ENCODE measurements around the gene MUC4.
"Not testable (repeated sequence)": the region's sequence is repeated elsewhere in the genome, so short reads cannot be mapped to it uniquely, and the experiment has no call there.

MUC4 gene

DNA sequence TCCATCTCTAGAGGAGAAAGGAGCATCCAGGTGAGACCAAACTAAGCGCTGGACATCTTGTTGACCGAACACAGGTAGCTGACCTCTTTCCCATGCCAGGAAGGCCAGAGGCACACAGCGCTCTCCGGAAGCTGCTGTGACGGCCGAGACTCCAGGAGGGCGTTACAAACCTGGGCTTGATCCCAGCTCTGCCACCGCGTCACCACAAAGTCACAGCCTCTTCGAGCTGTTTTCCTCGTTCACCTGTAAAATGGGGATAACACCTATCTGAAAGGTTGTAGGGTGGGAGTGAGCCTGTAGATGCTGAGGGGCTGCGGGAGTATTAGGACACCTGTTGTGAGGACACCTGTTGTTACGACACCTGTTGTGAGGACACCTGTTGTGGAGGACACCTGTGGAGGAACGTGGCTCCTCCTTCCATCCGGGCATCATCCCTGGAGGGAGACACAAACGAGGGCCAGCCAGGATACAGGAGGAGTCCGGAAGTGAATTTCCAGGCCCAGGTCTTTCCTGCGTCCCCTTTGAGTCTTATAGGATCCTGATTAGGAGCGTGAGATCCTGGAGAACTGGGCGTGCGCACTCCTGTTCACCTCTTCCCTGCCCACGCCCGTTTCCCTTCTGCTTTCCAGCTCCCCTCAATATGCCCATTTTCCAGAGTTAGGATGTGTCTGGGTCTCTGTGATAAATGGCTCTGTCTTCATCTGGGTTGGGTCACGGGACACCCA is 2.3 kb upstream of the MUC4 start:
- no peak for DNase-seq (ENCODE audit: low spot score)

DNA sequence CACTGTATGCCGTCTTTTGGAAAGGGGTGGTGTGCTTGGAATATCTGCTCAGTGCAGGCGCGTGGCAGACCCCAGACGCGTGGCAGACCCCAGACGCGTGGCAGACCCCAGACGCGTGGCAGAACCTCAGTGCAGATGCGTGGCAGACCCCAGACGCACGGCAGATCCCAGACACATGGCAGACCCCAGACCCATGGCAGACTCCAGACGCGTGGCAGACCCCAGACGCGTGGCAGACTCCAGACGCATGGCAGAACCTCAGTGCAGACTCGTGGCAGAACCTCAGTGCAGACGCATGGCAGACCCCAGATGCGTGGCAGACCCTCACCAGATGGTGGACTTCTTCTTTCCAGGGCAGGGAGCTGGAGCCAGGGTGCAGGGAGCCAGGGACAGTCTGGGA is 637 bp upstream of the MUC4 start:
- DNase-seq (ENCODE audit: low spot score) = no peak

DNA sequence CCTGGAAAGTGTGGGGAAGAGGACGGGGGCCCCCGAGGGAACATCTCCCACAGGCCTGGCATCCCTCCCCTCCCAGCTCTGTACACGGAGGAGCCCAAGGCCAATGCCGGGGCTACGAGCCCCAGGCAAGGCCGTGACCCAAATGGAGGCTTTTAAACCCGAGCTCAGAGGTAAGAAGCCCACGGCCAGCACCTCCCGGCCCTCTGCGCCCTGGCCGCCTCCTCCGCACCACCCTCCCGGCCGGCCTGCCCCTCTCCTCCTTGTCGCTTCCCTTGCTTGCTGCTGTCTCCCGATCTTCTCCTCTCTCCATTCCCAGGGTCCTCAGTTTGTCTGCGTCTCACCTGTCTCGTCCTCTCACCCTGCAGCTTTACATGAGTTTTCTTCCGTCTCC is 1.3 kb downstream of the MUC4 start:
- DNase-seq (ENCODE audit: low spot score) = no peak

DNA sequence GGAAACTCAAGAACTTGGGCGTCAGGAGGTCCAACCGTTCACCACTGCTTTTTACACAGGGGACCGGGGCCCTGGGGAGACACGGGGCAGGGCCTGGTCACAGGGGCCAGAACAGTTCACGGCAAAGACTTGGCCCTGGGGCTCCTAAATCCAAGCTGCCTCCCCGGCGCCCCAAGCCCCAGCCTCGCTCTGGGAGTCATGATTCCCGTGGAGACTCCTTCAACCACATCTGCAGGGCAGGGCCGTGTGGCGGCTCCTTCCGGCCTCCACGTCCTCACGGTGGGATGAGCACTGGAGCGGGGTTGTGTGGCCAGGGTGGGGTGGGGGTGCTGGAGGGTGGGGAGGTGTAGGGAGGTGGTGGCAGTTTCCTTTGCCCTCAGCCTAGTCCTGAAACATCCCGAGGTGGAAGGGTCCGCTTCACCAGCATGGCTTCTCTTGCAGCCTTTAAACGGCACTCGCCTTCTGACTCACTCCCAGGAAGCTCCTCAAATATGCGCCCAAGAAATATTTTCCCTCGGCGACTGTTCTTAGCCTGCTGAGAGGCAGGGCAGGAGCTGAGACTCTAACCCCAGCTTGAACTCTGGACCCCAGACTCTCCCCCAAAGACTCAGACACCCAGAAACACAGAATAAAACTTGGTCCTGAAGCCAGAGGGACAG is 1.8 kb downstream of the MUC4 start:
- no peak for DNase-seq (ENCODE audit: low spot score)

DNA sequence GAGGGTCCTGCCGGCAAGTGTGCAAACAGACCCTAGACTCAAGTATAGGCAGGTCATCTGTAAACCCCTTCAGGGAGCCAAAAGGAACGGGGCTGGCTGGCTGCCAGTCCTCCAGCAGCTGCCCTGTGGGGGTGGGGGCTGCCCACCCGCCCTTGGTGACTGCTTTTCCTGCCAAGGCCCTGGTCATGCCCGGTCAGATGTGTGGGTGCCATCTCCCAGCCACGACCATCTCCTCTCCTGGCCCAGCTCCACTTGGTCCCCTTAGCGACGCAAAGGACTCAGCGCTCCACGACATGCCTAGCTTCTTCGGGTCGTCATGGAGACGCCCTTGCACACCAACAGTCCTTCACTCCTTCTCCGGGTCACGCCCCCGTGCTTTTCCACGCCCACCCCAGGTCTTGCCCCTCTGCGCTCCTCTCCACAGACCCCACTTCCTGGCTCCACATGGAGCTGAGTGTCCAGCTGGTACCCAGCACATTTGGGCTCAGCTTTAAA is 2.4 kb downstream of the MUC4 start:
- DNase-seq (ENCODE audit: low spot score) = no peak

DNA sequence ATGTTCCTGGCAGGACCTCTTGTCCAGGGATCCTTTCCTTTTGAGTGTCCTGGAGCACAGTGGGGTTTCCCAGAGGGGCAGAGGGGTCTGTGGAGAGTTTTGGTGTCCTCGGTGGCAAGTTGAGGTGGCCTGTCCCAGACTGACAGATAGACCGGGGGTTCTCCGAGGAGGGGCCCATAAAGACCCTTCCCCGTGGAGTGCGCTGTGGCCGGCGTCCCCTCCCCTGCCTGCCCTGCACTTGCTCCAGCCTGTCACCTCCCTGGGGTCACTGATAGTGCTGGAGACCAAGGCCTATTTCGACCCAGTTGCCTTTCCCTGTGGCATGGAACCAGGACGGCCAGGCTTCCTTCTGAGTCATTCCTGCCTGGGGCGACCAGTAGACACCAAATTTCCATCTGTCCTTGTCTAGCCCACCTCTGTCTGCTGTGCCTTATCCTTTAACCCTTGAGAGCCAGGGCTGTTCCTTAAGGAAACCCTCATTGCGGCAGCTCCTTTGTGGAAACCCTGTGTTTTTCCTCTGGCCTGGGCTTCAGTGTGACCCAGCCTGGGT is 2.9 kb downstream of the MUC4 start:
- no peak for DNase-seq (ENCODE audit: low spot score)

DNA sequence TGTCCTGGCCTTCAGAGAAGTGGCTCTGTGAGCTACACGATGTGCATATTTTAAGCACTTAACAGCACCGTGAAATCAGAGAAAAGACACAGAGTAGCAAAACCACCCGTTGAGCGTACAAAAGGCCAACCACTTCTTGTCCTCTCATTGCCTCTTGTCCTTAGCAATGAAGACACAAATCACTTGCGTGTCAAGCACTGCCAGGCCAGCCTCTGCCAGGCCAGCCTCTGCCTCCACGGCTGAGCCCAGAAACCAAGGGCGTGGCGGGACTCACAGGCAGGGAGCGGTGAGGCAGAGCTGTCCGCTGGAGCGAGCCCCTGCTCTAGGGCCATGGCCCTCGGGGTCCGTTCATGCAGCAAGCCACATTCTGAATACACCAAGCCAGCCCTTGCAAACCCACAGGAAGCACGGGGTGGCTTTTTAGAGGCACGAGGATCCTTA is 4.0 kb downstream of the MUC4 start:
- no peak for DNase-seq (ENCODE audit: low spot score)

DNA sequence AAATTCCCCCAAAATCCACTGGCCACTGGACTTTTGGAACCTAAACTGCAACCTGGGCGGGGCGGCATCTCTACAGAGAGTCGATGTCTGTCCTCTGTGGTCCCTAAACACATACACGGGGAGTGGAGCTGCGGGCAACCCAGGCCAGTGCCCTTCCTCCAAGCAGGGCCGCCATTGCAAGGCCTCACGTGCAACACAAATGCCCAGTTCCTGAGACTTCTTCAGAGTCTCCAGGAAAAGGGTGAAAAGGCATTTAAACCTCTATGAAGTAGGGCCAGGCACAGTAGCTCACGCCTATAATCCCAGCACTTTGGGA is 4.9 kb downstream of the MUC4 start:
- no peak for DNase-seq (ENCODE audit: low spot score)

DNA sequence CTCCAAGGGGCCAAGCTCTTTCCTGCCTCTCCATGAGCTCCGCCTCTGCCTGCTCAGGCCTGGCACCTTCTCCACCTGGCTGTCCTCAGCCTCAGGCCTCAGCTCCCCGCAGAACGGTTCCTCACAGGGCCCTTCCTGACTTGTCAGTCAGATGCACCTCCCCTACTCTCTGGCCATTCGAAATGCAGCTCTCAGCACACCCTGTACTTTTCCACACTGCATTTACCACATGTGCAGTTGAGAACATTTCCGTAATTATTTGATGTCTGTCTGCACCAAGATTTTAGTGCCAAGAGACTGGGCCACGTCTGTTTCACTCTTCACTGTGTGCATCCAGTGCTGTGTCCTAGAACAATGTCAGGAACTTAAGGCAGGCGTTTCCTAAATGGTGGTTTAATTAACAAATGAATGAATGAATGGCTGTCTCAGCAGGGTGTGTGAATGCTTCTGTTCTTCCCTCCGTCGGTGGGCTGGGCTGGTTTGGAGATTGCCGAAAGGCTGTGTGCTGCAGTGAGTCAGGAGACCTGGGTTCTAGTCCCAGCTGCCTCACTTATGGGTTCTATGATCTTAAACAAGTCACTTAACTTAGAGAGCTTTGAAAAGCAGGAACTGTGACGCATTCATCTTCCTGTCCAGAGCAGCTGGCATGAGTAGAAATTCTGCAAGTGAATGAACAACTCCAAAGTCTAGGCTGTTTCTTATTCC is 5.4 kb downstream of the MUC4 start:
- DNase-seq (ENCODE audit: low spot score) = no peak

DNA sequence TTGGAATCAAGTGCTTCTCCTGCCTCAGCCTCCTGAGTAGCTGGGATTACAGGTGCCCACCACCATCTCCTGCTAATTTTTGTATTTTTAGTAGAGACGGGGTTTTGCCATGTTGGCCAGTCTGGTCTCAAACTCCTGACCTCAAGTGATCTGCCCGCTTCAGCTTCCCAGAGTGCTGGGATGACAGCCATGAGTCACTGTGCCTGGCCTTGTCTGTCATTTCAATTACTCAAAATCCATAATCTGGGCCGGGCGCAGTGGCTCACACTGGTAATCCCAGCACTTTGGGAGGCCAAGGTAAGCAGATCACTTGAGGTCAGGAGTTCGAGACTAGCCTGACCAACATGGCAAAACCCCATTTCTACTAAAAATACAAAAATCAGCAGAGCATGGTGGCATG is 6.1 kb downstream of the MUC4 start:
- DNase-seq (ENCODE audit: low spot score) = not testable (repeated sequence)

DNA sequence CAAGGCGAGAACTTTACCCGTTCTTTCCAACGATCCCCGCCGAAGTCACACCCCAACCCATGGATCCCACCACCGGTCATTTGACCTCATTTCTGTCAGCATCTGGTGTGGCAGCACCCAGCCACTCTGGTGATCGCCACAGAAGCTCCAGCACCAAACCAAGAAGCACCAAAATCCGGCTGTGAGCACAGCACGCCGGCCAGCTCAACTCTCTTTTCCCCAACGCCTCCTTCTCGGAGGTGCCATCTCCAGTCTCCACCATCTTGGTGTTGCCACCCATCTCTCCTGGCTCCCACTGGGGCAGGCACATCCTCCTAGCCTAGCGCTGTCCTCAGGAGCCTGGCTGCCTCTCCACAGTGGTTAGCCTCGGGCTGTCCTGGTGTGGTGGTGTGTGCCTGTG is 6.5 kb downstream of the MUC4 start:
- no peak for DNase-seq (ENCODE audit: low spot score)

DNA sequence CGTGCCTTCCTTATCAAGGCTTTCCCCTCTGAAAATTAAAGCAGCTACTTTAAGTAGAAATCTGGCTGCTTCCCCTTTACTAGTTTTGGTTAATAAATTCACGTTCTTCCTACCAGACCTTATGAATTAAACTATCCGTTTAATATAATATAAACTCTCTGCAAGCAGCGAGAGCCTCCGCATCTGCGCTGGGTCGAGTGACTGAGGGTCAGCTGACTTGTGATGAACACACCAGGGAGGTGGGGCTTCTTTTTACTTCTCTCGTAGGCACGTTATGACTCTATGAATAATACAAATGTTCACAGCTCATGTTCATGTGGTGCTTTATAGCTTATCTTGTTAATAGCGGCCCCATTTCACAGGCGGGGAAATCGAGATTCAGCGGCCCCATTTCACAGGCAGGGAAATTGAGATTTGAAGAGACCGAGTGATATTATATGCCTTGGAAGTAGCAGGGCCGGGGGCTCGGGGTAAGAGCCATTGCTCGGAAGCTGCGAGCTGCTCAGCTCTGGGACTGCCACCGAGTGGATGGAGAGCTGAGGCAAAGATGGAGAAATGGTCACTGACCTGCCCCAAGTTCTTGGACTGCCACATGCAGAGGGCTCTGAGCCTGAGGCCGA is 8.3 kb downstream of the MUC4 start:
- no peak for DNase-seq (ENCODE audit: low spot score)

DNA sequence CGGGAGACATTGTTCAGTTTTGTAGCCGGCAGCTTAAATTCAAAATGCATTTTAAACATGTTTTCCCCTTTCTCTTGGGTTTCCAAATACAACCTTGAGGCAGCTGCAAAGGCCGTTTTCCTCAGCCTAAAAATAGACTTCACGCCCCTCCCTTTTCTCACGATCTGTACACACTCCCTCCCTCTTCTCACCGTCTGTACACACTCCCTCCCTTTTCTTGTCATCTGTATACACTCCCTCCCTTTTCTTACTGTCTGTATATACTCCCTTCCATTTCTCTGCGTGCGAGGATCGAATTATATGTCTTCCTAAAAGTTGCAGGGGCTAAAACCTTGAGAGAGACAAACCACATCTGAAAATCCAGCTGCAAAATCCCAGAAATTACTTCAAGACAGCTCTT is 8.9 kb downstream of the MUC4 start:
- no peak for DNase-seq (ENCODE audit: low spot score)

DNA sequence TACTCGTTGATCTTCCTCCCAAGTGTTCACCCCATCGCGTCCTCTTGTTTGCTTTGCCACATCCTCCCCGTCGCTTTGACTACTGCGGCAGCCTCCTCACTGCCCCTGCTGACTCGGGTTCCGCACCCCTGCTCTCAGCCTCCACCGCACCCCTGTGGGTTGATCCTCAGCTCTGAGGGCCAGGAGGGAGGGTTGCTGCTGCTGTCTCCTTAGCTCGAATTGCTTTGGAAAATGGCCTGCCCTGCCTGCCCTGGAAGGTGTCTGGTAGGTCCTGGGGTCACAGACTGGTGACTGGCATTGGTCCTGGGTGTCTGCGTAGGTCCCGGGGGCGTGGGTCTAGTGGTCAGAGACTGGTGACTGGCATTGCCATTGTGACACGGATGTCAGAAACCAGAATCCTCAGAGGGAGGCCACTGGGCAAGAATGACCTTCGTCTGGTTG is 9.4 kb downstream of the MUC4 start:
- no peak for DNase-seq (ENCODE audit: low spot score)

DNA sequence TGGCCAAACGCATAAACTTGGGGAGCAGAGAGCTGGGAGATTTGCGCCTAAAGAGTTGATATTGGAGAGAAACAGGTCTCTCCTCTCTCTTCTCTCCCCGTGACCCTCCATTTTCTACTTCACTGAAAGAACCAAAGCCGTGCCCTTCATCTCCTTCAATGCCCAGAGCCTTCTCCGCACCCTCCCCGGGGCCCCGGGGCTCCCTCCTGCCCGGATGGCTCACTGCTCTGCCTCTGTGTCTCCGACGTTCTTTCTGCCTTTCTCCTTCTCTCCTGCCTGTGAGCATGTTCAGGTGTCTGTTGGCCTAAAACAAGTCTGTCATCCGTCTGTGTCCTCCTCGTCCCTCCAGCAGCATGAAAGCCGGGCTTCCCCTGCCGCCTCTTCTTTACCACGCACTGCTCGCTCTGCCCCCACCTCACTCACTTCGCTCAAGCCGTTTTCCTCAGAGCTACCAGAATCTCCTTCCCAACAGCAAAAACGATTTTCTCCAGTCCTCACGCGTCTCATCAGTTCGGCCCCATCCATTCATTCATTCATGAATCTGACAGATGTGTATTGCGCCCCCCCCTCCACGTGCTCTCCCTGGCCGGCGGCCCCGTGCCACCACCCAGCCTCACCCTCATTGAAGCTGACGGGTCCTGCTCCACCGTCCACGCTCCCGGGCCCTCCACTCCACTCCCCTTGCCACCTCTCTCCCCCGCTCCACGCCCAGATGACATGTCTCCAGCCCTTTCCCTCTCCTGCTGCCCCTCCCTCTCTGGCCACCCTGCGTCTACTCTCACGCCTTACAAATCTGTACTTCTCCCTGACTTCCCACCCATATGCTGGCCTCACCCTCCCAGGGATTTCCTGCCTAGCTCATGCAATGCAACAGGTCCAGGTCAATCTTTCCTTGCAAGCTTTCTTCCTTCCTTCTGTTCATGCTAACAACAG is 10.2 kb downstream of the MUC4 start:
- DNase-seq (ENCODE audit: low spot score) = no peak

DNA sequence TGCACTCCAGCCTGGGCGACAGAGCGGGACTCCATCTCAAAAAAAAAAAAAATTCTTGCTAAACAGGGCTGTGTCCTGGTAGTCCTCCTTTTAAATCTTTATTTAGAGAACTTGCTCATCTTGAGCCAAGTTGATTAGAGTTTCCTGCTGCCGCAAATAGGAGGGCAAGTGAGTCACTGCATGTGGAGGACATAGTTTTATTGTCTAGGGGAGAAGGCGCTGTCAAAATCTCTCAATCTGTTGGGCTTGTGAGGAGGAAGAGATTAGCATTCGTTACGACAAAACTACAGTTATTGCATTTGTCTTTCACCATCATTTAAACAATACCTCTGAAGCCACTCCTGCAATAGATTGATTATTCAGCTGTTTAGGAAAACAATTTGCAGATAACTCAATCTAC is 11.5 kb downstream of the MUC4 start:
- DNase-seq (ENCODE audit: low spot score) = no peak

DNA sequence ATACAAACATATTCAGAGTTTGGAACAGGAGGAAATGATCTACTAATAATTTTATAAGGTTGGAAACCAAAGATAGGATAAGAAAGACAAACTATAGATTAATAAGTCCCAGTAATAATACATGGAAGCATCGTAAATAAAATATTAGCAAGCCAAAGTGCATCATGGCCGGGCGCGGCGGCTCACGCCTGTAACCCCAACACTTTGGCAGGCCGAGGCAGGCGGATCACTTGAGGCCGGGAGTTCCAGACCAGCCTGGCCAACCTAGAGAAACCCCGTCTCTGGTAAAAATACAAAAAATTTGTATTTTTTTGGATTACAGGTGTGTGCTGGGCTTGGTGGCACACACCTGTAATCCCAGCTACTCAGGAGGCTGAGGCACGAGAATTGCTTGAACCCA is 14.9 kb downstream of the MUC4 start:
- no peak for DNase-seq (ENCODE audit: low spot score)

DNA sequence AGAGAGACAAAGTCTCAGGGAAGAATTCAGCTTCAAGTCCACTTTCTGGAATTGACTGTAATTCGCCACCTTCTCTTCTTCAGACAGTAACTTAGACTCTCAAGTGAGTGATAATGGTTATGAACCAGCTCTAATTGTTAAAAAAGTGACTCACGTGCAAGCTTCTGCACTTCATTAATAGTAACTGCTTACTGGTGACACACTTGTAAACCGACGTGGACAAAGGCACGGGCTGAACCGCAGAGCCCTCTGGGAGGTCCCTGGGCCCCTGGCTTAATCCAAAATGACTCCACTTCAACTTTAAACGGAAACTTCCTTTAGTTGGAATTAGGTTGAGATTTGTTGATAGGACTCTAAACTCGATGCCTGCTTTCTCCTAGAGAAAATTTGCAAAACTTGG is 17.0 kb downstream of the MUC4 start:
- DNase-seq (ENCODE audit: low spot score) = no peak

DNA sequence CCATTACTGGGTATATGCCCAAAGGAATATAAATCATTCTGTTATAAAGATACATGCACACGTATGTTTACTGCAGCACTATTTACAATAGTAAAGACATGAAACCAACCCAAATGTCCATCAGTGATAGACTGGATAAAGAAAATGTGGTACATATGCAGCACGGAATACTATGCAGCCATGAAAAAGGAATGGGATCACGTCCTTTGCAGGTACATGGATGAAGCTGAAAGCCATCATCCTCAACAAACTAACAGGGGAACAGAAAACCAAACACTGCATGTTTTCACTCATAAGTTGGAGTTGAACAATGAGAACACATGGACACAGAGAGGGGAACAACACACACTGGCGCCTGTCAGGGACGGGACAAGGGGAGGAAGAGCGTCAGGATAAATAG is 19.1 kb downstream of the MUC4 start:
- not testable (repeated sequence) for DNase-seq (ENCODE audit: low spot score)

DNA sequence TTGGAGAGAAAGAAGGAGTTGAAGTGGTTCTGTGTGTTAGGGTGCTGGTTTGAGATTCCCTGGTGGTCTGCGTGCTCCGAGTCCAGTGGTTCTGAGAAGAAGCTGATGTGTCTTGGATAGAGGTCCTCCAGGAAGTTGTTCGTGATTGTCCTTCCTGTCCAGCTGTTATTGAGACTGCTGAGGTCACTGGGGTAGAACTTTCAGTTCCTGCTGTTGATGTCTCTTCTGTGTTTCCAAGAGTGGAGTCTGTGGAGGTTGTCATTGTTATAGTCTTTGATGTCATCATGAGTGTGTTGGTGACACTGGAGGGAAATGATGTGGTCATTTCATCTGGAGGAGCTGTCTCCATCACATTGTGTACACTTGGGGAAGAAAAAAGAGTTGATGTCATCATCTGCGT is 20.8 kb downstream of the MUC4 start:
- DNase-seq (ENCODE audit: low spot score) = no peak

Measured in HuH-7.5 (cell line).